CD4-positive, alpha-beta T cell treated with Interleukin-17A for 1 hour (primary cell): ENCODE measurements around the gene IL22.
"Not testable (repeated sequence)": the region's sequence is repeated elsewhere in the genome, so short reads cannot be mapped to it uniquely, and the experiment has no call there.

Experiments used
- DNase-seq: peaks from one replicate; pipeline ENCODE4 v3.0.0-alpha.2; 2020

The IL22 gene

DNA sequence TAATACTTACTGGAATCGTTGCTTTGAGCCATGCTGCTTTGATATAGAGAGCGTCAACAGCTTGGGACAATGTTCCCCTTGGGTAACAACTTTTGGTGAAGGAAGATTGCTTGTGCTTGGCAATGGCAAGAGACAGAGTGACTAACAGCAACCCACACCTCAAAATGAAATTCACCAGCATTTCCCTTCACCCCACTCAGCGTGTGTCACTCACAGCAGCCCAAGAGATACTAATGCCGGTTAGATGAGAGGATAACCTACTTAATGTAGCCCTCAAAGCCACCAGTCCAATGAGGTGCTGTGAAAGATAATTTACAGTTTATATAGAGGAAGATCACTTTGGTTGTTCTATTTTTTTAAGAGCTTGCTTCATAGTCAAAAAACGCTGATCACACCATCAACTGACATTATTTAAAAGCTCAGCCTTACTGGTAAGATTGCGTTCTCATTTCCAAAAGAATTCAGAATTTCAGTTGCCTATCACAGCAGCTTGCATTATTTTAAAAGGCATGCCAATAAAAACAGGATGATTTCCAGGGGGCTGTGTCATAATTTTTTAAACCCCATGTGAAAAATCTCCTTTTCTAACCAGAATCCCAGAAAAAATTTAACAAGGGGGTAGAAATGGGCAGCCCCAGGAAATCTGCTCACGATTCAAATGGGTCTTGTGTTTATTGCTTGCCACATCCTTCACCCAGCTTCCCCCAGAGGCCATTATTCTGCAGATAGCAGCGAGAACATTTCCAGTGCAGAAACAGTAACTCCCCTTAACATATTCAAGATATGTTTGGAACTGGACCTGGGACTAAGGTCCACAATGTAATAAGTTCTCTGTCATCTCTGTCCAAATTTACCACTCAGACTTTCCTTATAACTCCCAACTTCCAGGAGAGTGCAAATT, 27.6 kb downstream of the IL22 start, which contains the start of gene IL26:
TSS of gene IL26 (minus strand) at position 235 of the 901 bp plus-strand sequence. CDS start at position 181, 54 bp downstream.
- no peak for DNase-seq

DNA sequence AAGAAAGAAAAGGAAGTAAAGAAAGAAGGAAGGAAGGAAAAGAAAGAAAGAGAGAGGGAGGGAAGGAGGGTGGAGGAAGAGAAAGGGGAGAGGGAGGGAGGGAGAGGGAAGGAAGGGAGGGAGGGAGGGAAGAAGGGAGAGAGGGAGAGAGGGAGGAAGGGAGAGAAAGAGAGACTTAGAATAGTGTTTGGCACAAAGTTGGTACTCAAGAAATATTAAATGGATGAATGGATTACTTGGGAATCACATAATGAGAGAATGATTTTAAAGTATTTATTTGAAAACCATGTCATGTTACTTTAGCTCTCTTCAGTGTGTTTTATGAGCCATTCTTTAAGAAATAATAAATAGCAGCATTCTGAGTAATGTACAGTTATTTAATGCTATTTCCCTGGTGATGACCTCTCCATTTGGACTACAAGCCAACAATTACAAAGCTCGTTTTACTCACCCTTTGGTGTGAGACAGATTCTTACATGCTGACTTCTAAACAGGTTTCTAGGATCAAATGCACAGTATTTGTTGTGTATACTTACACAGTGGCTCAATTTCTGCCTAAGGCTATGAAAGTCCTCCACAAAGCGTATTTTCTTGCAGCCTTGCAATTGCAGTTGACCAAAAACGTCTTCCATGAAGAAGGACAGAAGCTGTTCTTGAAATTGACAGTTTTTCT, 28.7 kb downstream of the IL22 start:
- DNase-seq, result no peak

DNA sequence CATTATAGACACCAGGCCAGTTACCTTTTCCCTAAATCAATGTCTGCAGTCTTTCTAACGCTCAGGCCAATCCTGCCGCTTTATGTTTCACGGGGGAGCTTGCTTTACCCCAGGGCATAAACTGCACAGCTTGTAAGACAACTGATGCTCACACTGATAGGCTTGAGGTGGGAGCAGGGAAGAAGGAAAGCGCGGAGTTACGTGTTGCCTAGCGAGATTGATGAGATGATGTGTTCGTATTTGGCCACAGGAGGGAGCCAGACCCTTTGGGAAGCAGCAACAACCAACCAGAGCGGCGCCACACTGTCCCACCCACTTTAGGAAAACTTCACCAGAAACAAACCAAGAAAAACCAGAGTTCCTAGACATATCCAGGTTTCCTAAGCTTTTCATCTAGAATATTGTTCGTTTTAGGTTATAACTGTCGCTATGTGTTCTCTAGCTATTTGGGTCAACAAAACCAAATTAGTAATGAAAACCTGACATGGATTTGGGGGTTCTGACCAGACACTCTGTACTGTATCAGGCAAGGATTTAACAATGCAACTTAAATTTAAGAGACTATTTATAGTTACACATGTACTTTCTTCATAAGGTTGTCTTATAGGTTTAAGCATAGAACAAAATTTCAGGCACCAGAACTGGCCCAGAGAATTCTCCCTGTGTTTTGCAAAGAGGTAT, 30.2 kb downstream of the IL22 start:
- peak; percentile 83 for DNase-seq

DNA sequence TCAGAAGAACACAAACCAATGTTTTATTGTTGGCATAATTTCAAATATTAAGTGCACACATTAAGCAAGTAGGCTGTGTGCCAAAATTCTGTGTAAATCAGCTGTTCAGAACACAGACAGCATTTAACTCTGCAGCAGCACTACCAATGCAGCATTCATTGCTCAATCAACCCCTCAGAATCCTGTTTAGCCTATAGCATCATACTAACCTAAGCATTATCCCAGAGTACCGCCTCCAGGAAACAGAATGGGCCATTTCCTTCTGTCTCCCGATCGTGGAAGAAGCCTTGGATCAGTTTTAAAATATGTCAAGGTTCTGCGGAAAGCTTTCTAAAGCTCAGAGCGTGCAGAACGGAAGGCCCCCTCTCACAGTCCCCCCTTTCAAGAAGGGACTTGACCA, 31.1 kb downstream of the IL22 start:
- DNase-seq, result no peak

DNA sequence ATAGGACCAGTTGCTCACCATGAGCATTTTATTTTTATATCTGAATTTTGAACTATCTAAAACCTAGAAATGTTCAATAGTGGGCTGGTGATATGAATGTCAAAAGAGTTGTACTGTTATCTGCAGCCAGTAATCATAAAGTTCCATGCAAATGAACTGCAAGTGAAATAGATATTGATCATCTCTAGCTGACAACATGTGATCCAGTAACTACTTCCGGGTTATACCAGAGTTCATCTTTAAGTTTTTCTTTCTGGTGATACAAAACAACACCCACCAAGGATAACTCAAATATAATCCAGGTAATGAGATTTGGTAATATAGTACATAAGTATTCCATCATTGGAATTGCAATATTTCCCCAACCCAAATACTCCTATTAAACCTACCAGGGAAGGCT, 31.9 kb downstream of the IL22 start:
- no peak for DNase-seq

DNA sequence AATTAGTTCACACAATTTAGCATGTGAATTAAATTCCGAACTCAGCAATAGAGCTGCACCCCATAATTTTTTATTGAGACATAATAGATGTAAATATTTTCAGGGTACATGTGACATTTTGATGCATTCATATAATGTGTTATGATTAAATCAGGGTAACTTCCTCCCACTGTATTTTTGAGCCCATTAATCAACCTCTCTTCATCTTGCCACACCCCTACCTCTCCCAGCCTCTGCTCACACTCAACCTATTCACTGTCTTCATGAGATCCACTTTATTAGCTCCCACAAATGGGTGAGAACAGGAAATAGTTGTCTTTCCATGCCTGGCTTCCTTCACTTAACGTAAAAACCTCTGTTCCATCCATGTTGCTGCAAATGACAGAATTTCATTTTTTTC, 42.5 kb downstream of the IL22 start:
- DNase-seq, result no peak

DNA sequence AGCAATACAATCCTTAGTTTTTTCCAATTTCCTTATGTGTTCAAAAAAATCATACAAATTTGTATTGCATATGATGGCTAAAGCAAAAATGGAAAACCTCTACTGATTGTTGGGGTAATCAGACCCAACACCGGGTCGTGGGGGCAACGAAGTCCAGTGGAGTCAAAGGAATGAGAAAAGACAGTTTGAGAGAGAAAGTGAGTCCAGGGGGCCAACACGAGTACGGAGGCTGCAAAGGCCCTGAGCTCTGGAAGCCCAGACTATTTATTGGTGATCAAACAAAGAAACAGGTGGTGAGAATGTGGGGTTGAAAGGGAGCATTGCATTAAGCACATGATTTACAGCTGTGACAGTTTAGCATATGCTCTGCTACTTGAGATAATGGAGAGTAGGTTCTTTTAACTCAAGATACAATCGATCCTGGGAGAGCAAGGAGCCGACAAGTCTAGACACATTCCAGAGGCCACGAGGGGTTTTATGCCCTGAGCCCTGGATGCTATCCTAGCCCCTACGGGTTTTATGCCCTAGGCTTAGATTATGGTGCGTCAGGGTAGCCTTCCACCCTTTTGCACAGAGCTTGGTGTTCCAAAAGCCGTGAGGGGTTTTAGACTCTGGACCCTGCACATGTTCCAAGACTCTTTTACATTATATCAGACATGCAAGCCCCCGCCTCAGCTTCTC, 44.2 kb downstream of the IL22 start:
- not testable (repeated sequence) for DNase-seq

DNA sequence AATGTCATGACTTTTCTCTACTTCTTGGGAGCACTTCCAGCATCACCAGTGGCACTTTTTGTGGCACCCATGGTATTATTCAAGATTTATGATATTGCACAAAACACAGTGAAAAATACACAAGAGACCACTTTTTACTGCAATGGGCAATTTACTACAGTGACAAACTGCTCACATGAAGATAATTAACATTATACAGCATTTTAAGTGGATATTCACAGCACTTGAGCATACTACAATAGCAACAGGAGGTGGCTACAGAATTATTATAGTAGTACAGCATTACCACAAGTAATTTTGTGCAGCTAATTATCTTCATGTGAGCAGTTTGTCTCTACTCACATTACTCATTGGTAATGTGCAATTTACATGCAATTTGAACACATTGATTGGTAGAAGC, 46.1 kb downstream of the IL22 start:
- no peak for DNase-seq

DNA sequence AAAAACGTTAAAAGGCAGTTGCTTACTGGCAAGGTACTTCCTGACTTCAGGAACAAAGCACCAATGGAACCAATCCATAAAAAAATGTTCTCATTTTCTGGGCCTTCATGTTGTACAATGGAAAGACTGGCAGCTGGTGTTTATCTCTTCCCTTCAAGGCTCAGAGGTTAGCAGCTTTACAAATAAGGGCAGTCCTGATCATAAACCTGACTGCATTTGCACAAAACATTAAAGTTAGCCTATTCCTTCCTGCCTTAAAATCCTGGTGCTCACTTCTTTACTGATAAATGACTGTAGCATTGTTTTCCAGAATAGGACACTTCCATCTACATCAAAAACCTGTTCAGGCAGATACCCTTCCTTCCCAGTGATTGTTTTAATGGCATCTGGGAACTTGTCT, 47.0 kb downstream of the IL22 start:
- no peak for DNase-seq

DNA sequence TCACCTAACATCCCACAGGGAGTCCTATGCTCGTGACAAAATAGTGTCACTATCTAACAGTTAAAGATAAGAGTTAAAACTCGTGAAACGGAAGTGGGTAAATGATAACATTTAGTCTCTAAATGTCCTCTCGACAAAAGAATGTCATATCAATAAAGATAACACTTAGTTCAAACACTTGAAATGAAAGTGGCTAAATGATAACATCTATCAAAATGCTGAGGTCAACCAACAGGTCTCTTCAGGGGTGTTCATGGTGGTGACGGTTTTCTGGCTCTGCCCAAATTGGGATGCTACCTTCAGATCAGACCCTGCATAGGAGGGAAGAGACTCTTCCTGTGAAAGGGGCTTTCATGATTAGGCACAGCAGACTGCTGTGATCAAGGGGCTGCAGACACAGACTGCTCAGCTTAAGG, 49.9 kb downstream of the IL22 start:
- DNase-seq, result peak; percentile 35

DNA sequence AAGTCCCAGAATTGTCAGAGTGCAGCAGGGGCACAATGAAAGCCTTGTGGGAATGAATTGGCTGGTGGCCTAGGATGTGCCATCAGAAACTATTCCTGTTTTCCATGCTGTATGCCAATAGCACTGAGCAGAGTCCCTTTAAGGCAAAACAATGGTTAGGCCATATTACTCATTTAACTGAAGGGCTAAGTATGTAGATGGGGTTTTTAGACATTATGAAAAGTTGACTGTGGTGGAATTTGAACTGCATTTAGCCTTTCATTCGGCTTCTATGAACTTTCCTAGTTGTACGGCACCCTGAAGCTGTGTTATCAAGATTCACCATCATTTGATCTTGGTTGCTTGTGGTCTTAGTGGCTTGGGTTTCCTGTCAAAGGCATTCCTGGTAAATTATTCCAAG, 52.5 kb downstream of the IL22 start:
- no peak for DNase-seq

DNA sequence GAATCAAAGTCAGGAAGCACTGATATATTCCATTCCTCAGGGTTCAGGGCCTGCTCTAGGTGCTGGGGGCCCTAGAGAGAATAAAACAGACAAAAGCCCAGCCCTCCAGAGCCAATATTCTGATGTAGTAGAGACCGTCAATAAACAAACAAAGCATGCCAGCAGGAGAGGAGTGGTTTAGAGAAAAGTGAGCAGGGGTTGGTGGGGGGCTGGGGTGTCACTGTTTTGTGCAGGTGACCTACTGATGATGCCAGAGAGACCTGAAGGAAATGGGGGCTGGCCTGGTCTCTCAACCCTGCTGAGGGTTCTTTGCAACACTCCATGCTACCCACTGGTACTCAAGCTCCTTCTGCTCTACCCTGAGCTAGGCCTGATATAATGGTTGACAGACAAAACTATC, 54.3 kb downstream of the IL22 start:
- no peak for DNase-seq

DNA sequence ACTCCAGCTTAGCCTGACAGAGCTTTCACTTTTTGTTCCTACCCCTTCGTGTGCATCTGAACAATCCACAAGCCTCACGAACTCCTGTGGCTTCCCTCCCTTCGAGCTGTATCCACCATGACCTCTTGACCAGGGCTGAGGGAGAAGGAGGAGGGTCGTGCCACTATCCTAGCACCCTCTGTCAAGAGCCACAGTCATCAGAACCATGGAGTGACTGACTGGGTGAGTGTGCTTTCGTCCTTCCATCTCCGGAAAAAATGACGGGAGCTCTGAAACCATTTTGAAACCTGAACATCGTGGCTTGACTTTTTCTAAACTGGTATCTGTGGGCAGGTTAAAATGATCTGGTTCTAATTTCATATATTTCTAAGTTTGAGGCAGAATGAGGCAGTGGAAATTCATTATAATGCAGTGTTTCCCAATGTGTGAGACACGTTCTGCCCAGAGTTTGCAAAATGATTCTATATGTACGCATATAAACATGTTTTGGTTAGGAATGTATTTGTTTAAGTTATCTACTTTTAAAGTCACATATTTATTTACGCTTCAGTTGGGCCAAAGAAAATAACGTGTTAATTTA, 54.8 kb downstream of the IL22 start:
- DNase-seq, result peak; percentile 14
